Epidermal melanocyte (primary cell): ENCODE data around the gene NANOS1.
A peak's percentile ranks its signal among the peaks of the same experiment; 100 is the strongest.

Source experiments
- DNase-seq: peaks from one replicate; pipeline ENCODE4 v3.0.0; 2011; ENCODE audit warnings: low spot score; ENCODE audit not compliant: insufficient read length

NANOS1 gene

DNA sequence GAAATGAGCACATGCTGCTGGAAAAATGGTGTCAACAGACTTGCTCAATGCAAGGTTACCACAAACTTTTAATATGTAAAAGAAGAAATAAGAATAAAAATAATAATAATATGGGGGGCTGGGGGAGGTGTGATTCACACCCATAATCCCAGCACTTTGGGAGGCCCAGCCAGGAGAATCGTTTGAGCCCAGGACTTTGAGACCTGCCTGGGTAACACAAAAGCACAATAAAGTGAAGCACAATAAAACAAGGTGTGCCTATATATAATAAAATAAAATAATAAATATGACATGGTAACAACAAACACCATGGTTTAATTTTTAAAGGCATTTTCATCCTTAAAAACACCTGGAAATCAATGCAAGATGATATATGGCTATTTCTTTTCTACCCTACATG is 26.0 kb downstream of the NANOS1 start:
- DNase-seq, result no peak

DNA sequence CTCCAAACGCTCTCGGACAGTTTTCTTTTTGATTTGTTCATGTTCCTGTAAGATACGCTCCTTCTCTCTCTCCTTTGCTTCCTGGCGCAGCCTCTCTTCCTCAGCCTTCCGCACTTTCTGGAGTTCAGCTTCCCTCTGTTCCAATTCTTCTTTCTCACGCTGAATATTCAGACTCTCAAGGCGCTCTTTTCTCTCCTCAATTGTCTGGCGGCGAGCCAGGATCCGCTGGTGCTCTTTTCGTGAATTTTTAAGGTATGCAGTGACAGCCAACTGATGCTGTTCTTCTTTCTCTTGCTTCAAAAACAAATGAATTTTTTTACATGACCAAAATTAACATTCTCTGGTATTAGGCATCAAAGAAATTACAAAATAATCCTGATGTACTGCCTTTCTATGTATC is 28.5 kb downstream of the NANOS1 start:
- no peak for DNase-seq

DNA sequence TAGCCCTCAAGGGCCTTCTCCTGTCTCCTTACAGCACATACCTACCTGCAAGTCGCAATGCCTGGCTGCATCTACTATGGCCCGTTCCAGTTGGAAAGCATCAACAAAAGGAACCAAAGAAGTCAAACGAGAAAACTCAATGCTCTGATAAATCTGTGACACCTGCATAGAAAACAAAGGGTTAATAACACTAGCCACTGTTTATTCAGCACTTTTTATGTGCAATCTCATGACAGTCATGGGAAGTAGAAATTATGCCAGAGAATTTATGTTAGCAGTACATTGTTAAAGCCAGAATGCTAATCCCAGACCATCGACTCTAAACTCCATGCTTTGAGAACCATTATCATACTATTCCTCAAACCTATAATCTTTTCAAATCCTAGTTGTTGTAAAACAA is 30.0 kb downstream of the NANOS1 start:
- no peak for DNase-seq

DNA sequence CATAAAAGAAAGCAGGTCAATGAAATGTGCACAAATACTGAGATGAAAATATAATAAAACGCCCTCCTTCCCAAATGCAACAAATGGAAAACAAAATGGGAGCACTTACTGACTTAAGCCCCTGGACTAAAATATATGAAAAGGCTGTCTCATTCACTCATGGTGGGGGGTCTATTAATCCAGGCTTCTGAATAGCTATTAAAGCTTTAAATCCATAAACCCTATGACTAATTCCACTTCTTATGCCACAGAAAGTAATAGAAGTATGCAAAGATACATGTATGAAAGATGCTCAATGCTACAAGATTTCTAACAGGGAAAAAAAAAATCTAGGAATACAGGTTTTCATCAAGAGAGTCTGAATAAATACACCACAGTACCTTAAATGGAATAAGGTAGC is 30.6 kb downstream of the NANOS1 start:
- DNase-seq, result no peak

DNA sequence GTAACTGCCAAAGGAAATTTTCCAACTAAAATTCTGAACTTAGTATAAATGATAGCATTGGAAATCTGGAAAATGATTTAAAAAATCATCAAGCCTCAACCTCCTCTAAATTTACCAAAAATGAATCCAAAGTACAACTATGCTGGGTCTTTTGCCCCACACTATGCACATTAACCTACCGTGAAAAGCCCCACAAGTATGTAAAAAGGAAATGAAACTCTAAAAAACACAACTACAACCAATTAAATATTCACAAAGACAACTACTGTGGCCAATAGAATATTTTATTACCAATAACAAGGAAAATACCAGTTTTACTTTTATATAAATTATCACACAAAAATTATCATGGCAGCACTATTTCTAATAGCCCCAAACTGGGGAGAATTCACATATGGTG is 31.8 kb downstream of the NANOS1 start:
- DNase-seq, result no peak

DNA sequence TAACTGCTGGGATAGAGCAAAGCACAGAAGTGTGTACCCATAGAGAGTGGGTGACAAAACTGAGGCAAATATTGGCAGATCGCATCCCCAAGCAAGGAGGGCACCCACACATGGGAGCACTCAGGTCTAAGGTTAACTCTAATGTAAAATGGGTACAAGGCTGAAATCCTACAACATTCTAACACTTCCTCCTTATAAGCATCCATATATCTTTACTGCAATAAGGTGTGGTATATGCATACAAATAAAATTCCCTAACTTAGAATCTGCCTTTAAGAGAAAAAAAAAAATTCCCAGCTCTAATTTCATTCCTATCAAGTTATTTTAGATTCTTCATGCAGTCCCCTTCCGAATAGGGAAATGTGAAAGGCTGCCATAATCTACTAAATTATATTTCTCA is 32.4 kb downstream of the NANOS1 start:
- no peak for DNase-seq

DNA sequence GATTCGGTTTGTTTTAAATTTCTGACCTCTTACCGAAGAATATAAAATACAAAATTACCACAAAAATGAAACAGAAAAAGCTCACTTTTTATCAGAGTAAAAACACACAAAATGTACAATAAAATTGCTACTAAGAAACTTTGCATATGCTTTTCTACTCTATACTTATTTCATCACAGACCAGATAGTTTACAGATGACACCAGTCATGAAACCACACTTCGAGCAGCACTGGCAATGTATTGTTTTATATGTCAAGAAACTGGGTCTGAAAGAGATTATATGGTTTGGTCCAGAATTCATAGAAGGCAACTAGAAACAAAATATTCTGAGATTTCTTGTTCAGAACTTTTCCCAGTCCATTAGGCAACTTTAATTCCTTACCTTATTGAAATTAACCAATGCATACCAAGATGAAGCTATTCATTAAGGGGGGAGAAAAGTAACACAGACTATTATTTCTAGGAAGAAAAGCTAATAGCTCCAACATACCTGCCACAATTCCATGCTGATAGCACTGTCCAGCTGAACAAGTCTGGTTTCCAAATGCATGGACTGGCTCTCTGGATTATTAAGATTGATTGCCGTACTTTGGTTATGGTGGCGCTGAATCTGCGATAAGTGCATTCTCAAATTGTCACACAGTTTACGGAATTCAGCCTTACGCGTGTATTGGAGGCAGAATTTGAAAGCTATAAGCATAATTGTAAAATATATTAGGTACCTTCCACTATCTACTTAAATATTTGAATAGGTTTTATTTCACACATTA is 41.1 kb downstream of the NANOS1 start:
- DNase-seq, result no peak

DNA sequence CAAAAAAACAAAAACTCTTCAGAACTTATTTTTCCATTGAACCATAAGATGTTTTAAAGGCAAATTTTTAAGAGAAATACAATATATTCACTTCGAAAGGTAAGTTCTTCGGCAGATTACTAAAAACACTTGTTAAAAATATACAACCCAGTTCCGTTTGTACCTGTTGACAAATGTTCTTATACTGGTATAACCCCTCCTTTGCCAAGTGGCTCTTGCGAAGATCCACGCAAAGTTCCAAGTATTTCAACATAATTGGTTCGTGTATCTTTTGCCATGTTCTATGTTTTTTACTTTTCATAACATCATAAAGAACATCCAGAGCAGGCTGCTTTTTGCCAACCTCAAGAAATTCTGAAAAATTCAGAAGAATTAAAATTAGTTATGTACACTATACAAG is 44.1 kb downstream of the NANOS1 start:
- DNase-seq, result no peak

DNA sequence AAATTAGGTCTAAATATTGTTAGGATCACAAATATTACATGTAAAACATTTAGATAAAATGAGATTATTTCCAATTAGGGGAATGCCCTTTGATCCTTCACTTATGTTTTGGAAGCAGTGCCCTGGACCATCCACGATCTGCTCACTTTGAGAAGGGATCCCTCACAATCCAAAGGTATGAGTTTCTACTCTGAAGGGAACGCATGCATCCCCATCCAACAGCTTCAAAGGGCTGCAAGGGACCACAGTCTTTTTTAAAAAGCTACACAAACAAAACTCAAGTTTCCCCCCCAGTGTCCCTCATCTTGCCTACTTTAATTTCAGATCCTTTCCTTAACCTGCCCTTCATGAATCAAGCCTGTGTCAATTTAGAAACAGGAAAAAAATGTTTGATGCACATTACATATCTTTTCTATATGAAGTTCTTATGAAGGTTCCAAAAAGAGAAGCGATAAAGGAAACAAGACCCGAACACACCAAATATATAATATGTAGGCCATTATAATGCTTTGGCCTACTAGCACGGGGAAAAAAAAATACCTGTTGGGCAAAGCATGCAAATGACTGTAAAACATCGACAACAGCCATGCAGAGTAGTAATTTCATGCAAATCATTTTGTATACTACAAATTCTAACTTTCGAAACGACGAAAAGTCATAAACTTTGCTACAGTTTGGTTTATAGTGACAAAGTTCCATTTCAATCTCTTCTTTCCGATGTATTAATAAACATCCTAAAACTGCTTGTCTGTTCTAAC is 49.1 kb downstream of the NANOS1 start:
- no peak for DNase-seq

DNA sequence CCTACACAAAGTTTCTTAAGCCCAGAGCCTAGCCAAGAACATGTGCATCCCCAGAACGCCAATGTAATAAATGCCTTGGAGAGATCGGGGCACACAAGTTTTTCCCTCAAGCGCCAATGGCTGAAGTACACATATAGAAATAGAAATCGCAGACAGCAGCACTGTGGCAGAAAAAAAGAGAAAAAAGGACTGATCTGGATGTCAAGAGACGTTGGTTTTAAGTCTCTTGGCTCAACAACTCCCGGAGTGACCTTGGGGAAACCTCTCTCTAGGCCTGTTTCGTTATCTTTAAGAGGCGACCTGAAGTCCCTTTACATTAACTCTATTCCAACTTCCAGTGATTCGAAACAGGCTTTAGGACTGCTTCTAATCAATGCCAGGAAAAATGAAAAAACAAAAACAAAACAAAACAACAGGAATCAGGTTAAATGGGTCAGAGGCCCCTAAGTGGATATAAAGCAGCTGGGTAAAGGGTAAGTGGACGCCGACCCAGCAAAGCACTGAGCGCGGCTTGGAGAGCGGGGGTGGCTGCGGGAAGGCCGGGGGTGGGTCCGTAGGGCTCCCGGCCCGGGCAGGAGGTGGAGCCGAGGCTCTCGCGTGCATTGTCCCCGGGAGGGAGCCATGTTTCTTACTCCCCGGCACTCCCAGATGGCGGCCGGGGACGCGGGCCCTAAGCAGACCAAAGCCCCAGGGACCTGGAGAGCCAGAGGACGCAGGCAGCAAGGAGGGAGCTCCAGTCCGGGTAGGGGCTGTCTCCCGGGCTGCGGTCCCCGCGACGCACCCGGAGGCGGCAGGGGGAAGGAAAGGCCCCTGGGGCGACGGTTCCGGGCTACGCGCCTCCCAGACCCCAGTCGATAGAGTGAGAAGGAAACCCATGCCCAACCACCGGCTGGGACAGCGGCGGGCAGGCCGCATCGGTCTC is 50.3 kb downstream of the NANOS1 start:
- DNase-seq, result peak; percentile 70

DNA sequence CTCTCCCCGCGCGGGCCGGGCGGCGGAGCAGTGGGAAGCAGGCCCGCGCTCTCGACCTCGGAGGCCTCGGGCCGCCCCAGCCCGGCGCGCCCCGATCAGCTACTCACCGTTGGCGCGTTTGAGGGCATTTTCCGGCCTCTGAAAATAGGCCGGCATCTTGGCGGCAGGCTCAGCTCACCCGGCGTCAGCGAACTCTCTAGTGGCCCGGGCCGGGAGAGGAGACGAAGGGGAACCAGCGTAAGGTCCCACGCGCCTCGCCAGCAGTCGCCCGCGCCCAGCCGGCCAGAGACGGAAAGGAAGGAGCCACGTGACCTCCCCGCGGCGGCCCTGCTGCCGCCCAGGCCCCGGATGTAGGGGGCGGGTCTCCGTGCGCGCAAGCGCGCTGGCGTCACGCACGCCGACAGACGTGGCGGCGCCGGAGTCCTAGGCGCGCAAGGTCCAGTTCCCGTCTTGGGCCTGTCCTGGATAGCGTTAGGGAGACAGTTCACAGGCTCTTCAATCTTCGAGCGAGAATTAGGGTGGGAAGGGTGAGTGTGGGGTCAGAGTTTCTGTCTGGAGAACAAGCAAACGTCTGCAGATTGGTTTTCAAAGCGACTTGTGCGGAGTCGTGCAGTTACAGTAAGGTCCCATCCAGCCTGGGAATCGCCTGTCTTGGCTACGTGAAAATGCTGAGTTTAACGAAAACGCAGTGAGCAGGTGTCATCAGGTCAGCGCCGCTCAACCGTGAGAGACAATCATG is 51.2 kb downstream of the NANOS1 start, which contains the start of gene EIF3A:
Gene EIF3A, minus strand, starts transcription at position 297 of the 739 bp plus-strand sequence. Its CDS starts 141 bp downstream, at position 156.
- DNase-seq, result peak; percentile 80
